Caki2 (cell line): ENCODE results near the gene GRK5. TPM values are rescaled to one million over a fixed set of nuclear protein-coding genes. Genes with fewer than 3 reads are reported as not detected.

ENCODE experiments used
- DNase-seq: peaks from one replicate; pipeline ENCODE4 v3.0.0-alpha.2; 2015; ENCODE audit warnings: low read depth
- in situ Hi-C: cut with HindIII; loops from 2 replicates; pipeline ENCODE4 v1.10.0; 2016; ENCODE audit warnings: low sequenced_read_pairs, low pct_unique_long_range_greater_than_20kb, mixed read lengths
- total RNA-seq: library from RNA; depleted of rRNA; stranded (reverse); fragments of >200 nt; shearing (Covaris generic); gene quantifications from 2 replicates; pipeline ENCODE4 v1.2.3, GENCODE V29; 2014; ENCODE audit warnings: low replicate concordance

GRK5 gene
- total RNA-seq, 1 experiment from 2014 or later, result 0.61 TPM

GRCh38 chr10:119316729-119317097, 109.3 kb downstream of the GRK5 start:
- in situ Hi-C loops, result no loop called here
- DNase-seq, result peak; percentile 90

GRCh38 chr10:119318411-119319160, 111.2 kb downstream of the GRK5 start:
- no peak for DNase-seq
- in situ Hi-C loops, result no loop called here

- DNase-seq, result peak; percentile 39
- in situ Hi-C loops, result no loop called here
These were observed 112.0 kb downstream of the GRK5 start for GRCh38 chr10:119319161-119319919.

GRCh38 chr10:119319920-119320258, 112.5 kb downstream of the GRK5 start:
- DNase-seq, result no peak
- in situ Hi-C loops, result no loop called here

GRCh38 chr10:119320981-119321380, 113.6 kb downstream of the GRK5 start:
- in situ Hi-C loops, result no loop called here
- no peak for DNase-seq

GRCh38 chr10:119323085-119324016, 116.0 kb downstream of the GRK5 start:
- DNase-seq, result peak; percentile 17
- in situ Hi-C loops, result no loop called here

GRCh38 chr10:119325131-119325530, 117.8 kb downstream of the GRK5 start:
- in situ Hi-C loops, result no loop called here
- no peak for DNase-seq

GRCh38 chr10:119326167-119326566, 118.8 kb downstream of the GRK5 start:
- in situ Hi-C loops, result no loop called here

GRCh38 chr10:119327096-119327745, 119.8 kb downstream of the GRK5 start:
- DNase-seq, result no peak

More at GRCh38 chr10:119326167-119326566, 118.8 kb downstream of the GRK5 start:
- DNase-seq, result no peak

GRCh38 chr10:119328223-119328622, 120.9 kb downstream of the GRK5 start:
- no peak for DNase-seq
- in situ Hi-C loops, result no loop called here

More at GRCh38 chr10:119327096-119327745, 119.8 kb downstream of the GRK5 start:
- in situ Hi-C loops, result no loop called here

GRCh38 chr10:119330342-119330741, 123.0 kb downstream of the GRK5 start:
- in situ Hi-C loops, result no loop called here
- DNase-seq, result no peak

- in situ Hi-C loops, result no loop called here
- DNase-seq, result no peak
These were observed 123.7 kb downstream of the GRK5 start for GRCh38 chr10:119331061-119331460.

- in situ Hi-C loops, result no loop called here
These were observed 125.9 kb downstream of the GRK5 start for GRCh38 chr10:119333146-119333792.

GRCh38 chr10:119335671-119336353, 128.4 kb downstream of the GRK5 start:
- in situ Hi-C loops, result no loop called here
- no peak for DNase-seq

More at GRCh38 chr10:119333146-119333792, 125.9 kb downstream of the GRK5 start:
- DNase-seq, result no peak

GRCh38 chr10:119336599-119336998, 129.2 kb downstream of the GRK5 start:
- in situ Hi-C loops, result no loop called here
- DNase-seq, result no peak

GRCh38 chr10:119337223-119337622, 129.9 kb downstream of the GRK5 start:
- in situ Hi-C loops, result no loop called here
- DNase-seq, result no peak

- in situ Hi-C loops, result no loop called here
- no peak for DNase-seq
These were observed 130.5 kb downstream of the GRK5 start for GRCh38 chr10:119337796-119338432.
